HG02885 (cell line): ENCODE results near the gene TTLL1.
"Not testable (repeated sequence)": the region's sequence is repeated elsewhere in the genome, so short reads cannot be mapped to it uniquely, and the experiment has no call there.

Experiments used
- ATAC-seq: cut with Tn5 transposase; IDR thresholded peaks from one replicate; pipeline ENCODE4 v1.9.1; 2021; ENCODE audit warnings: mild to moderate bottlenecking; ENCODE audit not compliant: unreplicated experiment, poor library complexity

TTLL1 gene

DNA sequence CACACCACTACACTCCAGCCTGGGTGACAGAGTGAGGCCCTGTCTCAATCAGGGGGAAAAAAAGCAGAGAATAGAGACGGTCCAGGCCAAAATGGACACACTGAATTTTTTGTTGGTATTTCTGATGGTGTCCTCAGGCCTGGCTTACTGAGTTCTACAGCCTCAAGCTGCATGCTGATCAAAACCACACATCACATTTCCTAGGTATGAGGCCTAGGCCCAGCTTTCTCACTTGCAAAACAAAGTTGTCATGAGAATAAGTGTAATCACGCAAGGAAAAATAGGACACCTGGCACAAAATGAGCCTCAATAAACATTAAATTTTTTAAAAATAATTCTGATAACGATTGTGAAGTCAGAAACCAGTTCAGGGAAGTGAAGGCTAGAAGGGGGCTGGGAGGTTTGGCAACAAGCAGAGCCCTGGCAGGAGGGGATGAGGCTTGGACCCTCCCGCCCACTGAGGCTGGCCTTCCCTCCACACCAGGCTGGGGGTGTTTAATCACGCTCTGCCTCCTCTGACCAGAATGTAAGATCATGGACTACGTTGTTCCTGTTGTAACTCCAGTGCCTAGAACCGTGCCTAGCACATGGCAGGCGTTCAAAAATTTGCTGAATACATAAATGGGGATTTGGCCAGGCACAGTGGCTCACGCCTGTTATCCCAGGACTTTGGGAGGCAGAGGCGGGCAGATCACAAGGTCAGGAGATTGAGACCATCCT, 92.4 kb downstream of the TTLL1 start:
- ATAC-seq: no peak

DNA sequence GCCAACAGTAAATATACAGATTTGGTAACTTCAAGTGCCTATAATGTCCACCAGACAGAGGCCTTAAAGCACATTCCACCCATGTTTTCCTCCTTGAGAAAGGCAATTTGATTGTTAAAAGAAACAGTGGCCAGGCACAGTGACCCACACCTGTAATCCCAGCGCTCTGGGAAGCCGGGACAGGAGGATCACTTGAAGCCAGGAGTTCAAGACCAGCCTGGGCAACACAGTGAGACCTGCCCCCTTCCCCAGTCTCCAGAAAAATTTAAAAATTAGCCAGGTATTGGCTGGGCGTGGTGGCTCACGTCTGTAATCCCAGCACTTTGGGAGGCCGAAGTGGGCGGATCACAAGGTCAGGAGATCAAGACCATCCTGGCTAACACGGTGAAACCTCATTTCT, 93.5 kb downstream of the TTLL1 start:
- not testable (repeated sequence) for ATAC-seq

DNA sequence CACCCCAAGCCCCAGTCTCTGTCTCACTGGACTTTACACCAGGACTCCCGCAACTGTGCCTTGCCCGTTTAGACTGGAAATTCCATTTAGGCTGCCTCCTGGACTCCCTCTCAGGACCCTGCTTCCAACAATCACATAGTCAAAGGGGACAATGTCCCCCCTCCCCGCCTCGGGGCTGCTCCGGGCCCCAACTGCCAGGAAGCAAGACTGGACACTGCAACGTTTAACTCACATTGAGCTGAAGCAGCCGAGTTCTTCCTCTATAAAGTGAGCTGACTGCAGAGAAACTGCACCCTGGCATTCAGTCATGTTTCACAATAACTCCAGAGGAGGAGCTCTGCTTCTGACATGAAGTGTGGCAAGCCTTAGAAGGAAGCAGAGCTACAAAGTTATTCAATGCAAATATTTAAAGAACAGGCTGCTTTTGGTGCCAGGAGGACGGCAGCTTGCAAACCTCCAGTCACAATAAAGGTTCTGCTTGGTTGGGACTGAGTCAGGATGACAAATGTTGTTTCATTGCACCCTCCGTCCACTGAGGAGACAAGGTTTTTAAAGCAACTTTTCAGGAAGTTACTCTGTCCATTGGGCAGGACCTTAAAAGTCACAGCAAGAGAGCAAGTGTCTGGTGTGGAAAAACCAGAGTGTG, 94.2 kb downstream of the TTLL1 start:
- ATAC-seq: no peak

DNA sequence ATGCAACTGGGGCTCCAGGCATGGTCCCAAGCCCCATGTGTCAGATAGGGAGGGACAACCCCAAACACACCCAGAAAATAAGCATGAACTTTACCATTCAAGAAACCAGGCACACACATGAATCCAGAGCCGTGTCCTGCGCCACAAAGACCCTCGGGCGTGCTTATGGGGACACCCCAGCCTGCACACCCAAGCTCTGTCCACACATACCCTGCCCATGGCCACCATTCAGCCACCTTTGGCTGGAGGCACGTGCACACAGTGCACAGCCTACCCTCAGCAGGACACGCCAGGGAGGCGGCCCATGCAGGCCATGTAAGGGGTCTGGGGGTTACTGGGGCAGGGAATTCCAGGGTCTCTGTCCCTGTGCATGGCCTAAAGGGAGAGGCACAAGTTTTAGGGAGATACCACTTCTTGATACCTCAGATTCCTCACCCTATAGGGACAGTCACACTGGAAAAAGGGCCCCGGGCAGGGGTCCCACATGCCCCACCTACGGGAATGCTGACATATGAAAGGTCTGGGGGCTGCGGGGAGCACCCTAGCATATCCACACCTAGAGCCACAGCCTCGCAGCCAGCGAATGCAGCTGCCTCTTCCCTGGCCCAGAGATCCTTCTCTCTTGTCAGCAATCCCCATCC, 94.8 kb downstream of the TTLL1 start:
- ATAC-seq: no peak

DNA sequence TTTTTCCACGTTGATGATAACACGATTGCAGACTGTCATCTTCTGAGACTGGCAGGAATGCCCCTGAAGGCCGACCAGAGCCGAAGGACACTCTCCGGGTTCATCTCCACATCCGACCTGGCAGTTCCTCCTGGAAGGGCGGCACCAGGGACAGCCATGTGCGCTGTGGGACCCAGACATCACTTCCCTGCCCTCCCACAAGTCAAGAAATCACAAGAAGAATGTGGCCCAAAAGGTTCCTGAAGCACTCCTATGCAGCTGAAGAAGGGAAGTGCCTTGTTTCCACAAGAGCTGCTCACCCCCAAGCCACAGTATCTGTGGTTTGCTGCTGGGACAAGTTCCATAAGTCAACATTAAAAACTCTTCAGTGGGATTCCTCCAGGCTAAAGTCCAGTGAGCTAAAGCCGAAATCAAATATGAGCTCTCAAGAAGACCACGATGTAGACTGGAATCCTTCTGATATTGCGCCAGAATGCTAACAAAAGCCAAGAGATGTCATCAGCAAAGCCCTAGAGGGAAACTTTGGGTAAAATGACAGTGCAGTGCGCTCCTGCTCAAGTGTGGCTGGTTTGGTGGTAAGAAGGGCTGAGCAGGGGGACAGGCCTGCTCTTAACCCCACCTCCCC, 95.4 kb downstream of the TTLL1 start:
- ATAC-seq: no peak

DNA sequence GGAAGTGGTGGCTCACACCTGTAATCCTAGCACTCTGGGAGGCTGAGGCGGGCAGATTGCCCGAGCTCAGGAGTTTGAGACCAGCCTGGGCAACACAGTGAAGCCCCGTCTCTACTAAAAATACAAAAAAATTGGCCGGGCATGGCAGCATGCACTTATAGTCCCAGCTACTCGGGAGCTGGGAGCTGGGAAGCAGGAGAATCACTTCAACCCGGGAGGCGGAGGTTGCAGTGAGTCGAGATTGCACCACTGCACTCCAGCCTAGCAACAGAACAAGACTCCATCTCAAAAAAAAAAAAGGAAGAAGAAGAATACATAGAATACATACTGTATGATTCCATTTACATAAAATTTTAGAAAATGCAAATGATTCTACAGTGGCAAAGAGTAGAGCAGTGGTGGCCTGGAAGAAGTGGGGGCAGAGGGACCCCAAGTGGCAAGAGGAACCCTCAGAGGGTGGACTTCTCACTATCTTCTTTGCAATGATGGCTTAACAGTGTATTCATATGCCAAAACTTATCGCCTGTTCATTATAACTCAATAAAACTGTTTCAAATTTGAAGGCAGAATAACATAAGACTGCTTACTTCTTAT, 96.2 kb downstream of the TTLL1 start:
- no peak for ATAC-seq

DNA sequence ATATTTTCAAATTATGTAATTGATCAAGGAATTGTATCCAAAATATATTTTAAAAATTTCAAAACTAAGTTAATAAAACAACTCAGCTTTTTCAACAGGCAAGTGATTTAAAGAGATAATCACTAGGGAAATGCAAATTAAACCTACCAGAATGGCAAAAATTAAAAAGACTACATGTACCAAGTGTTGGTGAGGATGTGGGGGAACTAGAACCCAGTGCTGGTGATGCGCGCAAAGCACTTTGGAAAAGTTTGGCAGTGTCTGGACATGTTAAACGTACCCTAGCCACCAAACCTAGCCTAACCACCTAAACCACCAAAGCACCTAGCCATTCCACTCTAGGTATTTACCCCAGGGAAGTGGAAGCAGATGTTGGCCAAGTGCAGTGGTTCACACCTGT, 97.1 kb downstream of the TTLL1 start:
- ATAC-seq: no peak

DNA sequence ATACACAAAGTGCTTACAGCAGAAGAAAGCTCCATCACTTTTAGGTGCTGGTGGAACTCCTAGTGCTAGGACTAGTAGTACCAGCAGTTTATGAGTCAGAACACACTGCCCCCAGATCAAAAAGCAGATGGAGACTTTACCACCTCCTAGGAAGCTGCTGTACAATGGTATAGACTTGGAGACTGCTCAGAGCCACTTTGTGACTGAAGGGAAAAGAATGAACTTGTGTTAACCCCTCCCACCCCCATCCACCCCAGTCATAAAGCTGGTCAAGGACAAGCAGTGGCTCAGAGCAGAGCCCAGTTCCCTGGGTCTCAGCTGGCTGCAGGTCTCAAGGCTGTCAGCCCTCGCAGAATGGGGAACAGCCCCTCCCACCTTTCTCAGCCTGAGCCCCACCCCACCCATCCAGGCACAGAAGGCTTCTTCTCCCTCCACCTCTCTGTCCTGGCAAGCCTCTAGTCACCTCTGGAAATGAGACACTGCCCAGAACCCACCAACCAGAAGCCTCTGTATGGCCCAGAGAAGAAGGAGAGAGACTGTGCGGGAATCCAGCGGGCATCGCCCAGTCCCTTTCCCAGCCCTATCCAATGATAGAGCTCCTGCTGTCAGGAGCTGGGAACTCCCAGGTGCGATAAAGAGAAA, 98.1 kb downstream of the TTLL1 start:
- no peak for ATAC-seq

DNA sequence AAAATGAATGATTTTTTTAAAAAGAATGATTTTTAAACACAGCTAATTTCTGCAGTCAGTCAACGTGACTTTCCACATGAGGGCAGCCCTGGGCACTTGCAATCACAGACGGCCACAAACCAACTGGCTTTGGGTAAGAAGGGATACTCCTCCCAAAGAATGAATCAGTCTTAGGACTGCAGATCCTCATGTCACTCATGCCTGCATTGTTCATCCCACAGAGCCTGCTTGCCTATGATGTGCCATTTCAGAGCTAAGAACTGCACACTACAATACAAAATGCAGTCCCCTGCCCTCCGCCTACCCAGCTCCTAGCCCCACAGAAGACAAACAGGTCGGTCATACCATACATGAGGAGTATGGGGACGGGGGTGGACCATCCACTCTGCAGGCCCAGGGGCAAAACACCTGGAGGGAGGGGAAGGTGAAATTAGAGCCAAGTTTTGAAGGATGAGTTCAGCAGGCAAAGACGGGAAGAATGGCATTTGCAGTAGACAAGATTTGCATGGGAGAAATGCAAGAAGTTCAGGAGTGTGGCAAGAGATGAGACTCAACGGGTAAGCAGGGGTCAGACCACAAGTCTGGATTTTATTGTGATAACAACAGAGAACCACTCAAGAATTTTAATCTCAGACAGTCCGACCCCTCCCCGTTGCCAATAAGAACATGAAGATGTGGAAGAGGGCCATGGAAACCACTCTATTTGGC, 98.9 kb downstream of the TTLL1 start:
- ATAC-seq: no peak
